ENCODE results near the gene SLC37A4.

Gene SLC37A4

GRCh38 chr11:119029069-119029339, 1.7 kb downstream of the SLC37A4 start:
- no peak for TF ChIP-seq CTCF (IDR thresholded peaks at IDR 0.05; ENCODE audit: control insufficient read depth, extremely low read depth, insufficient read depth)
- peak overlapping the region; percentile 86 for H3K4me3 ChIP-seq (ENCODE audit: low read depth, low read length)
- no peak for DNase-seq (ENCODE audit: low read depth)

GRCh38 chr11:119028346-119029068, 2.2 kb downstream of the SLC37A4 start:
- TF ChIP-seq CTCF (IDR thresholded peaks at IDR 0.05; ENCODE audit: control insufficient read depth, extremely low read depth, insufficient read depth): no peak
- no peak for DNase-seq (ENCODE audit: low read depth)
- peak overlapping the region; percentile 86 for H3K4me3 ChIP-seq (ENCODE audit: low read depth, low read length)

GRCh38 chr11:119027561-119028345, 2.9 kb downstream of the SLC37A4 start:
- no peak for DNase-seq (ENCODE audit: low read depth)
- H3K4me3 ChIP-seq (ENCODE audit: low read depth, low read length): no peak overlapping the region
- no peak for TF ChIP-seq CTCF (IDR thresholded peaks at IDR 0.05; ENCODE audit: control insufficient read depth, extremely low read depth, insufficient read depth)

GRCh38 chr11:119026970-119027369, 3.7 kb downstream of the SLC37A4 start:
- no peak overlapping the region for H3K4me3 ChIP-seq (ENCODE audit: low read depth, low read length)
- TF ChIP-seq CTCF (IDR thresholded peaks at IDR 0.05; ENCODE audit: control insufficient read depth, extremely low read depth, insufficient read depth): no peak
- DNase-seq (ENCODE audit: low read depth): no peak

- no peak for TF ChIP-seq CTCF (IDR thresholded peaks at IDR 0.05; ENCODE audit: control insufficient read depth, extremely low read depth, insufficient read depth)
- no peak overlapping the region for H3K4me3 ChIP-seq (ENCODE audit: low read depth, low read length)
- no peak for DNase-seq (ENCODE audit: low read depth)
Measured at GRCh38 chr11:119025978-119026766, 4.5 kb downstream of the SLC37A4 start.

GRCh38 chr11:119025541-119025940, 5.1 kb downstream of the SLC37A4 start:
- no peak overlapping the region for H3K4me3 ChIP-seq (ENCODE audit: low read depth, low read length)
- TF ChIP-seq CTCF (IDR thresholded peaks at IDR 0.05; ENCODE audit: control insufficient read depth, extremely low read depth, insufficient read depth): no peak
- DNase-seq (ENCODE audit: low read depth): no peak

Measured in LNCaP clone FGC (cell line).